Posterior cingulate gyrus (tissue), 11 donors: ENCODE measurements around the gene POTEC.
"Not testable (repeated sequence)": the region's sequence is repeated elsewhere in the genome, so short reads cannot be mapped to it uniquely, and the experiment has no call there.

ENCODE experiments used
- DNase-seq, 10 donors: peaks; one replicate each; pipeline versions ENCODE4 v3.0.0 to v3.0.0-alpha.2; 2020 to 2021; ENCODE audit warnings: mixed read lengths in 3 of 10
- intact Hi-C: fragments of 100-400 bp; cut with DNase I; formaldehyde crosslinking; loops from one replicate; pipeline ENCODE4 v1.15.1; 2023

POTEC gene

DNA sequence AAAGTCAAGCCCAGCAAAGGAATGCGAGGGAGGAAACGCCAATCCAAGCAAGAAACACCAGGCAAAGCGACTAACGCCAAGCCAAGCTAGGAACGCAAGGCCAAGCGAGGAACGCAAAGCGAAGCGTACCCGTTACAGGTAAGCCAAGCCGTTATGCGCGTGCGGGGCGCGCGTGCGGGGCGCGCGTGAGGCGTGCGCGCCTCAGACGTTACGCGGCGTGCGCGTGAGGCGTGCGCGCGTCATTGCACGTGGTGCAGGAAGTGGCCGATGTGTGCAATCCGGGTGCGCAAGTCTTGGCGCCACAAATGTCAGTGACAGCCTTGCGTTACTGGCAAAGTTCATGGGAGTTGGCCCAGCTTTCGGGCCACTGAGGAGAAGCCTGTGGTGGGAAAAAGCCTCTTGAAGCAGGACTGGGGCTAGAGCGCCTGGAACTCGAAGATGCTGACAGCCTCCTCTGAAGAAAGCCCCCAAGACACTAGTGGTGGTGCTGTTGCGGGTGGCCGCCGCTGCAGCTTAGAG is at the start of gene POTEC:
Gene POTEC (minus strand): TSS at position 155 of the 519 bp plus-strand sequence. CDS start 454 bp downstream, outside the sequence.
- peak in 2 of 10 donors; percentile 55 to 57 for DNase-seq
- intact Hi-C loops = not testable (repeated sequence)

- intact Hi-C loops = no loop called here
- DNase-seq = no peak
Observed at GRCh38 chr18:14577971-14578370, 34.6 kb upstream of the POTEC start.

- intact Hi-C loops, DNase-seq: not testable (repeated sequence)
Observed at GRCh38 chr18:14559502-14559901, 16.1 kb upstream of the POTEC start.

- intact Hi-C loops, DNase-seq: not testable (repeated sequence)
Observed at GRCh38 chr18:14531659-14532058, 11.7 kb downstream of the POTEC start.

DNA sequence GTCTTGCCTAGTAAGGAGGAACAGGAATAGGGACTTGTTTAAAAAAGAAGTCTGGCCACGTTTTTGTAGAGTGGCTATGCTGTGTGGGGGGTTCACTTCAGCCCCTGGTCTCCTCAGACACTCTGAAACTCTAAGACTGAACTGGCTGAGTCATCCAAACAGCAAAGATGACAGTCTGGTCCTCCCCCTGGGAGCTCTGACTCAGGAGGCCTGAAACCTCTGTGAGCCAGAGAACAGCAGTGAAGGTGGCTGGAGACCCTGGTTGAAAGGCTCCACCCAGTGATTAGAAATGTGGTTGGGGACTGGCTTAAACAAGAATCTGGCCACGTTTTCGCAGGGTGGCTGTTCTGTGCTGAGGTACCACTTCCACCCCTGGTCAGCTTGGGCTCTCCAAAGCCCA is 32.7 kb downstream of the POTEC start:
- DNase-seq, intact Hi-C loops: not testable (repeated sequence)

DNA sequence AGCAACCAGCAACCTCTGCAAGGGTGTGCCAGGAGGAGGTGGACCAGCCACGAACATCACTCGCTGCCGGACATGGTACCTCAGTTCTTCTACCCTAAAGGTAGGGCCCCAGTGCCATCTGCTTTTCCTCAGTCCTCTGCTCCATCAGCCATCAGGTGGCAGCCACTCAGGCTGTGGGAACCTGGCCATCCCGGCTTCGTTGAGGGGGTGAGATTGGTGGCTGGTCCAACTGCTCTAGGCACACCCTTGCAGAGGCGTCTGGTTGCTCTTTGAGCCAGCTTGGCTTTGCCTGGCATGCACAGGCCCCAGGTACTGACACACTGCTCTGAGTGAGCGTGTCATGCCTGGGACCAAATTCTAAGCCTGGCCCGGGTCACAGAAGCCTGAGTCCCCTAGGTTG is 39.7 kb downstream of the POTEC start:
- peak in 2 of 10 donors; percentile 38 to 53 for DNase-seq

DNA sequence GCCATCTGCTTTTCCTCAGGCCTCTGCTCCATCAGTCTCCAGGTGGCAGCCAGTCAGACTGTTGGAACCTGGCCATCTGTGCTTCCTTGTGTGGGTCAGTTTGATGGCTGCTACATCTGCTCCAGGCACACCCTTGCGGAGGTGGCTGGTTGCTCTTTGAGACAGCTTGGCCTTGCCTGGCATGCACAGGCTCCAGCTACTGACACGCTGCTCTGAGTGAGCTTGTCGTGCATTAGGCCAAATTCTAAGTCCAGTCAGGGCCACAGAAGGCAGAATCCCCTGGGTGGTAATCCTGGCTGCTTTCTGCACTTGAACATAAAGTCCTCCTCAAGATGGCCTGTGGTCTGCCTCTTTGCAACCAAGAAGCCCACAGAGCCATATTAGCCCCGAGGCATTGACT is 41.5 kb downstream of the POTEC start:
- intact Hi-C loops = not testable (repeated sequence)
- peak in 2 of 10 donors; percentile 23 to 29 for DNase-seq

More for the DNA sequence above, 39.7 kb downstream of the POTEC start:
- intact Hi-C loops = not testable (repeated sequence)

DNA sequence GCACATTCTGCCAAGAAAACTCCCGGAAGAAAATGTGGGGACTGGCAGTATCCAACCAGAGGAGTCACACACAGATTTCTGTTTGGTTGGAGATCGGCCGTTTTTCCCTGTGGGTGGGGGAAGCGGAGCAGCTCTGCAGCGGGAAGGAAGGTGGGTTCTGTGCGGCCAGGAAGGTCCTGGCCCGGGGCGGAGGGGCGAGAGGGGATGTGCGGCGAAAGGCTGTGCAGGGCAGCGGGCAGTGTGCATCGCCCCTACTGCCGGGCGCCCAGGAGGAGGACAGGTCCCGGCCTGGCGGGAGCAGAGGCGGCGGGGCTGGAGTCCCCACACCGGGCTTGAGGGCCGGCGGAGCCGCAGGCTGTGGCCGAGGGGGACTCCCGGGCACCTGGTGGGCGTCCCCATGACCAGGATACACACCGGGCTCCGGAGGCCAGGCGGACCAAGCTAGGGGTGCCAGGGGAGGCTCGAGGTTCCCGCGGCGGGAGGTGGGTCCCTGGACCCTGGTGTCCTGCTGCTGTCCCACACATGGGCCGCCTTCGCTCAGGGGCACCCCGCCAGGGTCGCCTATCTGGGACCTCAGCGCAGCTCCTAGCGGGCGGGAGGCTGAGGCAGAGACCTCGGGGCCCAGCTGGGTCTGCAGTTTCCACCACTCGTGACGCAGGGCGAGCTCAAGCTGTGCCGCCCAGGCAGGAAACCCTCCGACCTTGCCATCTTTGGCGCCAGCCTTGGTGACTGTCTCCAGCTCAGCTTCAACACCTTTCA is 54.0 kb downstream of the POTEC start:
- intact Hi-C loops = not testable (repeated sequence)
- peak in 2 of 10 donors; percentile 75 to 77 for DNase-seq

DNA sequence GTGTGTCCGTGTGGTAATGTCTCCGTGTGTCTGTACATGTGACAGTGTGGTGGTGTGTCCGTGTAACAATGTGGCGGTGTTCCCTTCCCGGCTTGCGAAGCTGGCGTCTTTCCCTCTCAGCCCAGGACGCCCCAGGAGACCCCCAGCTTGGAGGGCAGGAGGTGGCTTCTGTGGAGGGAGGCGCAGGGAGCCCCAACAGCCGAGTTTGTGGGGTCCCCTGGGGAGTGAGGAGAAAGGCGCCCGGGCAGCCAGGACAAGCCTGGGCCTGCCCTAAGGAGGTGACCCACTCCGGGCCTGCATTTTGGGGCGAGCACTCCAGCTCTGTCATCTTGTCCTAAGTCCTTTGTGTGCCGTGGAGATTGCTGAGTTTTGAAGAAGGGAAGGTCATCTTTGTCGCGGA is 54.6 kb downstream of the POTEC start:
- DNase-seq = peak in 1 of 10 donors; percentile 66
- intact Hi-C loops = not testable (repeated sequence)

- intact Hi-C loops = not testable (repeated sequence)
- peak in 2 of 10 donors; percentile 45 to 73 for DNase-seq
Observed at GRCh38 chr18:14486926-14487580, 56.3 kb downstream of the POTEC start.

DNA sequence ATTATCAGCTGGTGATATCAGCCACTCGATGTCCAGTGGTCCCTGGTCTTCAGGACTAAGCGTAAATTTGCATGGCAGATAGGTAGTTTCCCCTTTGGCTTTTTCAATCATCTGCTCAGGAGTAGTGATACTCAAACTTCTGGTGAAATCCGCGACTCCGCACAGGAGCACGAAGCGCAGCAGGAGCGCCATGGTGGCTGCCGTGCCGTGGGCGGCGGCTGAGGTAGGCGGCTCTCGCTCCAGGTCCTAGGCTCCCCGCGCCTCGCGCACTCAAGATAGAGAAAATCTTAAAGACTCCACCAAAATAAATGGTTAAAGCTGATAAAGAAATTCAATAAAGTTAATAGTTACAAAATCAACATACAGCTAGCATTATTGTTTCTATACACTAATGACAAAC is 64.3 kb downstream of the POTEC start:
- intact Hi-C loops, DNase-seq: not testable (repeated sequence)

DNA sequence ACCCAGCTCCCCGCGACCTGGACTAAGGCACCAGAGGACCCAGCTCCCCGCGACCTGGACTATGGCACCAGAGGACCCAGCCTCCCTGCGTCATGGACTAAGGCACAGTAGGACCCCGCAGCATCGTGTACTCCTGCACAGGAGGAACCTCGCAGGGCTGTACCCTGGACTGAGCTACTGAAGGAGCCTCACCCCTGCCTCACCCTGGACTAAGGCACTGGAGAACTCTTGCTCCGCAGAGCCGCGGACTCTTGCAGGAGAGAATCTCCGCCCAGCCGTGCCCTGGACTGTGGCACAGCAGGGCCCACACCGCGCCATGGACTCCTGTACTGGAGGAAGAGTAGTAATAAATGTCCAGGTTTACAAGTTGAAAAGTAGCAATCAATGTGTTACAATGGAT is 67.9 kb downstream of the POTEC start:
- intact Hi-C loops = not testable (repeated sequence)
- peak in 2 of 10 donors; percentile 50 to 52 for DNase-seq

GRCh38 chr18:14474752-14475151 is 68.6 kb downstream of the POTEC start:
- DNase-seq = peak in 1 of 10 donors; percentile 59
- intact Hi-C loops = not testable (repeated sequence)

GRCh38 chr18:14474007-14474720 is 69.2 kb downstream of the POTEC start:
- peak in 2 of 10 donors; percentile 73 to 77 for DNase-seq
- intact Hi-C loops = not testable (repeated sequence)

- DNase-seq = peak in 1 of 10 donors; percentile 37
- intact Hi-C loops = not testable (repeated sequence)
Observed at GRCh38 chr18:14473250-14474006, 70.0 kb downstream of the POTEC start.

DNA sequence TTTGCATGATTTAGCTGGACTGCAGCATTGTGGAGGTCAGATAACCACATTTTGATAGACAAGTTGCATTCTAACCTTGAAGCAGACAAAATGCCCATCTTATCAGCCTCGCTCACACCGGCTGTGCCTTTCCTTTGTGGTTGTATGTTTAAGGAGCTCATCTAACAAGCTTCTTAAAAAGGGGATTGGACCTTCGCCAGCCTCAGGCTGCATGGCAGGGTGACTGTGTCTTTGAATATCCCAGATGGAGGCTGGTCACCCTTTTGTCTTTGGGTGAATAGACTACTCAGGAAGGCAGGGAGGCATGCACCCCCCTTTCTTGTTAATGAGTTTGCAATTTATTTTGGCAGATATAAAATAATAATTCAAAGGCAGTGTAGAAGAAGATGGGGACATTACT is 72.1 kb downstream of the POTEC start:
- intact Hi-C loops, DNase-seq: not testable (repeated sequence)

GRCh38 chr18:14470446-14470845 is 73.0 kb downstream of the POTEC start:
- intact Hi-C loops, DNase-seq: not testable (repeated sequence)

GRCh38 chr18:14470046-14470445 is 73.4 kb downstream of the POTEC start:
- intact Hi-C loops = not testable (repeated sequence)

GRCh38 chr18:14465989-14466388 is 77.4 kb downstream of the POTEC start:
- DNase-seq, intact Hi-C loops: not testable (repeated sequence)

More at GRCh38 chr18:14470046-14470445, 73.4 kb downstream of the POTEC start:
- DNase-seq = not testable (repeated sequence)
